HL-60/S4 (cell line): ENCODE measurements around the gene CRISP1.
"Not testable (repeated sequence)": the region's sequence is repeated elsewhere in the genome, so short reads cannot be mapped to it uniquely, and the experiment has no call there.

Source experiments
- in situ Hi-C: fragments of 300-500 bp; cut with MboI; formaldehyde crosslinking; loops from 2 replicates; pipeline ENCODE4 v1.14.3; 2022; ENCODE audit warnings: low sequenced_read_pairs

Gene CRISP1, protein sequence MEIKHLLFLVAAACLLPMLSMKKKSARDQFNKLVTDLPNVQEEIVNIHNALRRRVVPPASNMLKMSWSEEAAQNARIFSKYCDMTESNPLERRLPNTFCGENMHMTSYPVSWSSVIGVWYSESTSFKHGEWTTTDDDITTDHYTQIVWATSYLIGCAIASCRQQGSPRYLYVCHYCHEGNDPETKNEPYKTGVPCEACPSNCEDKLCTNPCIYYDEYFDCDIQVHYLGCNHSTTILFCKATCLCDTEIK

DNA sequence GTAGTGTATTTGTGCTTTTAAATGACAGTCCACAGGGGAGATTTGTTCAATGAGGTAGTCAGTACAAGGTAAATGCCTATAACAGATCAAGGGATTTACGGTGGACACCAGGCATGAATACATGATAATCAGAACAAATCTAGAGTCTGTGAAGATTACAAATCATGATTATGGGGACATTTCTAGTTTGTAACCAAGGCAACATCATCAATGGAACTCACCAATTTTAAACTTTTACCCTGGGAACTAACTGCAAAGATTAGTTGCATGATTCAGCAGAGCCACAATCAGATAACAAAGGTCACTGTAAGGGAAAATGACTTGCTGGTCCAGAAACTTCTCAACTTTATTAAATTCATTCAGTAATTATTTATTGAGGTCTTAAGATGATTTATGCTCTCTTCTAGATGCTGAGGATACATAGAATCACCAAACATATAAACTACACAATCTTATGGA, at the start of gene CRISP1:
Gene CRISP1, minus strand, starts transcription at position 51 of the 459 bp plus-strand sequence. CDS start 9,135 bp downstream, outside the sequence.
- in situ Hi-C loops, result no loop called here

DNA sequence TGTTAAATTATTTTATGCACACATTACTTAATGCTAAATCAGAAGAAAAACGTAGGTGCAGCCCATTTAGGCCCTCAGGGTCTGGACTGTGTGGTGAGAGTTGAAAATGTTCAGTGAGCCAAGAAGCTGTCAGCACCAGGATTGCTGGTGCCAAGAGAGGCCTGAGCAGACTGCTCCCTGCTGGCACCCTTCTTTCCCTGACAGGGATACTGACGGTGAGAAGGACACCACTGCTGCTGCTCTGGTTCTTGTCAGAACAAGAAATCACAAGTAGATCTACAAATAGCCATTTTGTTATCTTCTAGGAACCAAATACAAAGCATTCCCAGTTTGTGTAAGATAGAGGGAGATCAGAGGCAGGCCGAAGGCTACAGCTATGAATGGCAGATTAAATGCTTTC, 48.7 kb upstream of the CRISP1 start:
- in situ Hi-C loops, result no loop called here

DNA sequence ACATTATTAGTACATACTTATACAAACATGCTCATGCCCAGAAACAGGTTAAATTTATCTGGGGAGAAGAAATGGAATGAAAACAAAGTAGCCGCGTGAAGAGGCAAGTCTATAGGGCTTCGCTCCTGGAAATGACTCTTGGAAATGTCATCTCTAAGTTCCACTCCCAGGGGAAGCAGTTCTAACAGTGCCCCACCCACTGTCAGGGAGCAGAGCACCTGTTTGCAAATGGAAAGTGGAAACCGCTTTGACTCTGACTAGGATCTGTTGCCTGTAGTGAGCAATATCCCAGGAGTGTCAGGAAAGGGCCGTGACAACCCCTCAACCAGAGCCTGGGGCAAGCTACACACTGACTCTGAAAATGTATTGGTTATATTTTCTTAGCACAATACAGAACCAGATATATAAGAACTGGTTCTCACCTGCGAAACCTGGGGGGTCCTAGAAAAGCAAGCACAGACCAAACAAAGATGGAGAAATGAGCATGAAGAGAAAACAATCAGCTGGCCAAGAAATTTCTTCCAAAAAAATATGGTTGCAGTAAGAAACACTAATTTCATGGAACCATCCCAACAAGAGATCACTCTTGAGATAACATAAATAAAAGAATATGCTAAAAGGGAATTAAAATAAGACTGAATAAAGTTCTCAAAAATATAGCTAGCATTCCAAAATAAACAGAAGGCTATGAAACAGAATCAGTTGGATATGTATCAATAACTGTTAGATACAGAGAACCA, 47.5 kb upstream of the CRISP1 start:
- in situ Hi-C loops, result no loop called here

DNA sequence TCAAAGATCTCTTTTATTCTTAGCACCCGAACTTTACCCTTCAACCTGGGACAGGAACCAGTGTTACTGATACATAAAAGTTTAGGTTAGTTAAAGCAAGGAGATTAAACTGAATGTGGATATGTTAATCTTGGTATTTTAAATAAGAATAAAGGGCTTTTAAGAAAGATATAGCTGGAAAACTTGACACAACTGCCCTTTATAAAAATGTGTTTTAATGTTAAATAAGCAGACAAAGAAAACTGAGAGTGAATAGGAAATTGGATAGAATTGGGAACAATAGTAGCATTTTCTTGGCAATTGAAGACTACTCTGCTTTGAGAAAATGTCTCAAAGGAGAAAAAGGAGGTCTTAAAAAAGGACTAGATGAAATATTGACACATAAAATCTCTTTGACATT, 45.9 kb upstream of the CRISP1 start:
- in situ Hi-C loops, result no loop called here

DNA sequence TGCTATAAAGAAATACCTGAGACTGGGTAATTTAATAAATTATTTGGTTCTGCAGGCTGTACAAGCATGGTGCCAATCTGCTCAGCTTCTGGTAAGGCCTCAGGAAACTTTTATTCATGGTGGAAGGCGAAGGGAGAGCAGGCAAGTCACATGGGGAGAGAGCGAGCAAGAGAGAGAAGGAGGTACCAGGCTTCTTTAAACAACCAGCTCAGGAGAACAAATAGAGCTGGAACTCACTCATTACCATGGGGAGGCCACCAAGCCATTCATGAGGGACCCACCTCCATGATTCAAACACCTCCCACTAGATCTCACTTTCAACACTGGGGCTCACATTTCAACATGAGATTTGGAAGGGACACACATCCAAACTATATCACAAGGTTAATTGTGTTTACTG, 44.9 kb upstream of the CRISP1 start:
- in situ Hi-C loops, result no loop called here

DNA sequence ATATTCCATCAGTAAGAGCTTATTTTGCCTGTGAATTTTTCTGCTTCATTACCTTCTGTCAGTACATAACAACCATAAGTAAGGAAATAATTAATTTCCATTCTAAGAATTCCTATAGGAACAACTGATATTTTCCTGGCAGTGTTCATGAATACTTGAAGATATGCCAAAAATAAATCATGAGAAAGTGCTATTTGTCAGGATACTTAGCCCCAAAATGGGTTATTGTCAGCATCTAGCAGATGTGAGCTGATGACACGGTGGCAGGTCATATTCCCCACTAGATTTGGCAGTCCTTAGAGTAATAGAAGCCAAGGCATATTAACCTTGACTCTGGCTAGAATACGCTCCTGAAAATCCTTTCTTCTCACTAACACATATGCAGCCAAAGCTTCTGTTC, 43.2 kb upstream of the CRISP1 start:
- in situ Hi-C loops, result no loop called here

DNA sequence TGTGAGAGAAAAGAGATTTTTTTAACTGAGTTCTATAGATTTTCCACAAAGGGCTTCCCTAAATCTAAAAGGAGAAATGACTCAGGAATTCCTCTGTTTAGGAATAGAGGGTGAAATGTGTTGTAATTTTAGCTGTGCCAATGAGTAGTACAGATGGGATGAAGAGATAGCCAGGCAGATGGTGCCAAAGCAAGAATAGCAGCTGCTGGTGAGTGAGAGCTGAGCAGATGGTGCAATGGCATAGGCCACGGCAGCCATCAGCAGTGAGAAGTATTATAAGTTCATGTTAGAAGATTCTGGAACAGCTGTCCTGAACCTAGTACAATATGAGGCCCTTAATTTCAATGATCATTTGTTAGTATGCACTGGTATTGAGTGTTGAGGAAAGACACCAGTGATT, 40.2 kb upstream of the CRISP1 start:
- in situ Hi-C loops, result no loop called here

DNA sequence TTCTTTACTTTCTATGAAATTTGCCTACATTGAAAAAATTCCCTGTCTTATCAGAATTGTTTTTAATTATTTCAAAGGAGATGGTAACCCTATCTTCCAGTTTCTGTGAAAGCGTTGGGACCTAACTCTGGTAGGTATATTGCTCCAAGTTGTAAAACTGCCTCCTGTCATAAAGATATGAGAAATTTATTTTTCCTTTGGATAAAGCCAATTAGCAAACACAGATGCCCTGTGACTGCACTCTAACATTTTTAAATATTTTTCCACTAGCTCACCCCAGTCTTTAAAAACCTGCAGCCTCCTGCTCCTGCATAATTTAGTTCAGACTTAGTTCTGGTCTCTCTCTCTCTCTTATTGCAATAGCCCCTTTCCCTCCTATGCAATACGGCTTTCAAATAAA, 39.0 kb upstream of the CRISP1 start:
- in situ Hi-C loops, result no loop called here

DNA sequence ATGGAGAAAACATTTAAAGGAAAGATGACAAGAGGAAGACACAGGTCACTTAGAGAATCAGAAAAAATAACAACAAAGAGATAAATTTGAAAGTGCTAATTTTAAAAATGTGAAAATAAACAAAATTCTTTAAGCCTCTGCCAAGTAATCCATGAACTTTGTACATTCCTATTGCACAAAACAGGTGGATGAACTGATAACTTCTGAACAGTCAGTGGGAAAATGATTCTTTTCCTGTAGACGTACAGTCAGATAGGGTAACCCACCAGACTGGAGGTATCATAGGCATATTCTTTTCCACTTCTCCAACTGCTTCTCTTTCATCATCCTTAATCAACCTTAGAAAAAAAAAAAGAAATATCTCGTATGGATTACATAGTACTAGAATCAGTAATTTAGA, 36.5 kb upstream of the CRISP1 start:
- in situ Hi-C loops, result no loop called here

DNA sequence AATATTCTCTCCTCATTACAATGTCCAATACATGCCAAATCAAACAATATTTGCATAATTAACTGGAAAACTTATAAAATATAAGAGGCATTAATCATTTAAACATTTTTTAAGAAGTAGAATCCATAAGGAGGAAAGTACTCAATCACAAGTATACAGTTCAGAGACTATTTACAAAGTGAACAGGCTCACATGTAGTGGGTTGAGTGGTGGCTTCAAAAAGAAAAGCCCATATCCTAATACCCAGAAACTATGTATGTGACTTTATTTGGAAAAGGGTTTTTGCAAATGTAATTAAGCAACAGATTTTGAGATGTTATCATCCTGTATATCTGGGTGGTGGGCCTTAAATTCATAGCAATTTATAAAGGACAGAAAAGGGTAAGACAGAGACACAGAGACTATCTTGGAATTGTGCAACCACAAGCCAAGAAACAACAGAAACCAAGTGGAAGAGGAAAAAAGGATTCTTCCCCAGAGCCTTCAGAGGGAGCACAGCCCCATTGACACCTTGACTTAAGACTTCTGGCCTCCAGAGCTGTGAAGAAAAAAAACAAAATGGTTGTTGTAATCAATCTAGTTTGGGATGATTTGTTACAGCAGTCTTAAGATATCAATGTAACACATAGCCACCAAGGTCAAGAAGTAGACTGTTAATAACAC, 32.7 kb upstream of the CRISP1 start:
- in situ Hi-C loops, result no loop called here

DNA sequence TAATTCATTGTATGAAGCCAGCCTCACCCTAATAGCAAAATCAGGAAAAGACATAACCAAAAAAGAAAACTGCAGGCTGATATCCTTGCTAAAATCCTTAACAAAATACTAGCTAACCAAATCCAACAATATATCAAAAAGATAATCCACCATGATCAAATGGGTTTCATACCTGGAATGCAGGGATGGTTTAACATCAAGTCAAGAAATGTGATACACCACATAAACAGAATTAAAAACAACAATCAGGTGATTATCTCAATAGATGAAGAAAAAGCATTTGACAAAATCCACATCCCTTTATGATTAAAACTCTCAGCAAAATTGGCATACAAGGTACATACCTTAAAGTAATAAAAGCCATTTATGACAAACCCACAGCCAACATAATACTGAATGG, 29.2 kb upstream of the CRISP1 start:
- in situ Hi-C loops, result not testable (repeated sequence)

DNA sequence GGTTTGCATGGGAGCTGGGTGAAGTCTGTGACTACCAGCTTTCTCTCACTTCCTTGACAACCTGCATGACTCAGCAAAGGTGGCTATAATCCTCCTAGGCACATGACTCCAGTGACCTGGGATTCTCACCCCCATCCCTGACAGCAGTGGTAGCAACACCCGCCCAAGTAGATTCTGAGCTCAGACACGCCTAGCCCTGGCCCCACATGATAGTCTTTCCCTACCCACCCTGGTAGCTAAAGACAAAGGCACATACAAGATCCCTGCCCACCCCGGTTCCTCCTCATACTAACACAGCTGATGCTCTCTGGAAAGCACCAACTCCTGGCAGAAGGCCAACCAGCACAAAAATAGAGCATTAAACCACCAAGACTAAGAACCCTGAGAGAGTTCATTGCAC, 25.9 kb upstream of the CRISP1 start:
- in situ Hi-C loops, result no loop called here

DNA sequence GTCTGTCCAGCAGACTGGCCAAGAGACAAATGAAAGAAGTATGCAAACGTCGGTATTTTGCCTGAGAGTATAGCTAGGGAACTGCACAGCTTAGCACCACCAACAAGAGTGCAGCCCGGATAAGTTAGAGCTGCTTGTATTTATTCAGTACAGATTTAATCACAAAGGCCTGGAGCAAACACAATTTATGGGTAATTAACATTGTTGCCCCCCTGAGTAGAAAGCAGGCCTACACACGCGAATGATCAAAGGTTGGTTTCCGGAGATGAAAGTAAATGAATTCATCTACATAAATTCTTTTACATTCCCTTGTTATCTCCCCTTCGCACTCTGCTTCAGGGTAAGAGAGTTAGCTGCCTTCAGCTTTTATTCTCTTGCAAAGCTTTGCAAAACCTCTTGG, 24.7 kb upstream of the CRISP1 start:
- in situ Hi-C loops, result no loop called here

DNA sequence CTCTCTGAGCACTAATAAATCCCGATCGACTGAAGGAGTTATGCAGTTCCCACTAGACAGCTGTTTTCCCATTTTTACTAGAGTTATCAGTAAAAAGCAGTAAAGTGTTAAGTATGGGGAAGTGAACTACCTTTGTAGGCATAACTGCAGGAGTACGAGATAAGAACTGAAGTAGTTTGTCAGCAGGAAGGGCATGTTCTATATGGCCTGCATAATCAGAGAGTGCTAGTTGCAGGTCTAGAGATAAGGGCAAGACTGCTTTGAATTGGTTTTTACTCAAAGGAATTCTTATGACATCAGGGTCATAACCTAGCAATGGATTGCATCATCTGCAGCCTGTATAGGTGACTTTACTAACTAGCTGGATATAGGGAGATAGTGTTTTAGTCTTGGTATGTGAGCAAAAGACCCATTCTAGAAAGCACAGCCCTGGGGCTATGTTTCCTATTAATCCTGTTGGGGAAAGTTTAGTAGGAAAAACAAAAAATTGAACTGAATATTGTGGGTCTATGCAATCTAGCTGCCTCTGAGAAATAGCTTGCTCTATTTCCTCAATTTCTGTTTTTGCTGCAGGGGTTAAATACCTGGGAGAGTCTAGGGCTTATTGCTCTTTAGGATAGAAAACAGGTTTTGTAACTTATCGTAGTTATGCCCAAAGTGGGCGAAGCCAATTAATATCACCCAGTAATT, 22.6 kb upstream of the CRISP1 start:
- in situ Hi-C loops, result no loop called here

DNA sequence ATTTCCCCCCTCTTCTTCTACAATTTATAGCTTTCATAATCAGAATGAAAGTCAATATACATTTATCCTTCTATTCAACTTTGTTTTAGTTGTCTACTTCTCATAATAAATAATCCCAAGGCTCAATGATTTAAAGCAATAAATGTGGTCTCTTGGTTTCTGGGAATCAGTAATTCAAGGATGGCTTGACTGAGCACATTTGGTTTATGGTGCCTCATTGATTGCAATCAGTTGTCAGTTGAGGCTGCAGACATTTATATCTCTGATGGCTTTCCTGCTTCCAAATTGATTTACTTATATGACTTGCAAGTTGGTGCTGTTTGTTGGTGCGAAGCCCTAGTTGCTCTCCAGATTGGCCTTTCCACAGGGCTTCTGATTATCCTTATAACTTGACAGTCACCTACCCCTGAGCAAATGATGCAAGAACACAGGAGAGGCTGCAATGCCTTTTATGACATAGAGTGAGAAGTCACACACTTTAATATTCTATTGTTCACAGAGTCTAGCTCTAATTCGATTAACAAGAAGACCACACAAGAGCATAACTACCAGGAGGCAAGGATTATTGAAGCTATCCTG, 2.7 kb upstream of the CRISP1 start:
- in situ Hi-C loops, result no loop called here

DNA sequence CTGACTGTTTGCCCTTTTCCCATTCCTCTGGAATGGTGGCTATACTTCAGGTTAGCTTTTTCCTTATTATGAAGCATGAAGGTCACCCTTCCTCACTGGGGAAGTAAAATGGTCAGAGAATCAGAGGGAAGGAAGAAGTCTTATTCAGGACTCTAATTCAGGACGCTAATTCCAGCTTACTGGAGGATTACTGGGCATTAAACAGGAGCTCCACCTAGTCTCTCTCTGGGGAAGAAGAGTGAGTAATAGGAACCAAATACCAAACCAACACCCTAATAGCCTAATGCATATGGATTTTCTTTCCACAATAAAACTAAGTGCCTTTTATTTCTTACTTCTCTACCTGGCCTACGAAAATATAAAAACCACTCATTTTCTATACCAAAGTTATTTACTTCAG, 10.1 kb downstream of the CRISP1 start:
- in situ Hi-C loops, result no loop called here

DNA sequence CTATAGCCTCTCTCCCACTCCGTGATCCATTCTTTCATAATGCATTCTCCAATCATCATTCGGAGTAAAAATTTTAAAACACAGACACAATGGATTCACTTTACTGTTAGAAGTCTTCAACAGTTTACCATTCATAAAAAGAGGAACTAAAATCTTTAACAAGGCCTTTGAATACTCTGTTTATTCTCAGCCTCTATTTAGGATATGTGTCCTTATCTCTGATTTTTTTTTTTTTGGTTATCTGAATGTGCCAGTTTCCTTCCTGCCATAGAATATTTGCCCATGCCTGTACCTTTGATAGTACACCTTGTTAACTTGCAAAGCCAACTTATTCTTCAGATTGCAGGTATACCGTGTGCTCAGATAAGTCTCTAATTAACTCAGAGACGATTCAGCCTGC, 11.1 kb downstream of the CRISP1 start:
- in situ Hi-C loops, result no loop called here

DNA sequence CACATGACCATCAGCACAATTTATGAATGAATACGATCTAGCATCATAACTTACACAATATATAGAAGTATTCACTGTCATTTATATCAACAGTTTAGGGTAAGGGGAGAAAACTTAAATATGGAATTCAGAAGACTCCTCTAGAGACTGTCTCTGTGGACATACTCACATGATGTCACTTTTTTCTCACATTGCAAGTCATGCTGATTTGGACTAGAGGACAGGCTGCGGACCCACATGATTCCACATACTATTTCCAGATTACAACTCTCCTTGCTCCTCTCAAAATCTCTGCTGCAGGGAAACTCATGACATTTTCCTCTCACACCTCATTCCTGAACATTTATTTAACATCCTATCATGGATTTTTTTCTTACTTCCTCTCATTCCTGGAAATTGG, 13.4 kb downstream of the CRISP1 start:
- in situ Hi-C loops, result no loop called here

DNA sequence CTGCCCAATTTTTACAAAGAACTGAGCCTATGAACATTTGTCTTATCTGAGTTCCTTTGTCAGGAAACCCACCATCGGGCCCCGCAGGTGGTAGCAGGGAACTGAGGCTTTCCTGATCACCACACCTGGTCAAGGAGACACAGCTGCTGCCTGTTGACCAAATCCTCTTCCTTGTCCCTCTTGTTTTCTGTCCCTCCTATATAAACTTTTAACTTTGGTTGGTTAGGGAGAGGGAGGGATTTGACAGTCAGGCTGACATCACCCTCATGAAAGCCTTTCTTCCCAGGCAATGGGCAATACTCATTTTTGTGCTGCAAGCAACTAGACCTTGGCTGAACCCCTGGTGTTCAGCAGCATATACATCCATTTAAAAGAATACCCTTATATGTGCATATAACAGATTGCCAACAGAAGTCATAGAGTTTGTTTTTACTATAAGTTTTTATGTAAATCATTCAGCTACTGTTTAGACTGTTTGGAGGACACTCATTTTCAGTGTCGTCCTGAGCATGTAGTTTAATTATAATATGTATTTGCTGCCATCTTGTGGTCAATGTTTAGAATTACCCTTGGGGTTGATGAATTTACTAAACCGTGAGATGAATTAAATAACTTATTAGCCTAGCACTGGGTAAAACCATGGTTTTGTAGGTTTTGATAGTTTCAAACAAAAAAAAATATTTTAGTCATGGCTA, 17.0 kb downstream of the CRISP1 start:
- in situ Hi-C loops, result loop anchor here (25.0 kb wide), 1 partner anchor 237 kb away; no protein-coding TSS in a partner anchor

DNA sequence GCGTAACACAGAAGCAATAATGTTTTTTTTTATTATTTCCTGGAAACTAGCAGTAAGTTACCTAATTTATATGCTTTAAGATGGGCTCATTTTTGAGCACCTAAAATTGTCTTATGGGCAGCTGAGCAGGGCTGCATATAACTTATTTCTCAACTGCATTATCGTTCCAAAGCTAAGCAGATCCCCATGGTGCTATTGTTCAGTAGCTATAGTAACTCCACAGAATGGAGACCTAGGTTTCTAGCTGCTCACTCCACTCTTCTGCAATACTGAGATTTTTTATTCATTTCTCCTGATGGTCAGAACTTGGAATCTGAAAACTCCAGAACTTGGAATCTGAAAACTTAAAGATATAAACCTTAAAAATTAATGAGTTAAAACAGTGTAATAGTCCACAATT, 18.7 kb downstream of the CRISP1 start:
- in situ Hi-C loops, result loop anchor here (25.0 kb wide), 1 partner anchor 235 kb away; no protein-coding TSS in a partner anchor
